GM18517 (cell line): Measurements from ENCODE around the gene CD24.
"Not testable (repeated sequence)": the region's sequence is repeated elsewhere in the genome, so short reads cannot be mapped to it uniquely, and the experiment has no call there.

ENCODE experiments used
- ATAC-seq: cut with Tn5 transposase; IDR thresholded peaks from one replicate; pipeline ENCODE4 v1.9.1; 2021; ENCODE audit warnings: mild to moderate bottlenecking, moderate library complexity; ENCODE audit not compliant: unreplicated experiment

Gene CD24, protein sequence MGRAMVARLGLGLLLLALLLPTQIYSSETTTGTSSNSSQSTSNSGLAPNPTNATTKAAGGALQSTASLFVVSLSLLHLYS

DNA sequence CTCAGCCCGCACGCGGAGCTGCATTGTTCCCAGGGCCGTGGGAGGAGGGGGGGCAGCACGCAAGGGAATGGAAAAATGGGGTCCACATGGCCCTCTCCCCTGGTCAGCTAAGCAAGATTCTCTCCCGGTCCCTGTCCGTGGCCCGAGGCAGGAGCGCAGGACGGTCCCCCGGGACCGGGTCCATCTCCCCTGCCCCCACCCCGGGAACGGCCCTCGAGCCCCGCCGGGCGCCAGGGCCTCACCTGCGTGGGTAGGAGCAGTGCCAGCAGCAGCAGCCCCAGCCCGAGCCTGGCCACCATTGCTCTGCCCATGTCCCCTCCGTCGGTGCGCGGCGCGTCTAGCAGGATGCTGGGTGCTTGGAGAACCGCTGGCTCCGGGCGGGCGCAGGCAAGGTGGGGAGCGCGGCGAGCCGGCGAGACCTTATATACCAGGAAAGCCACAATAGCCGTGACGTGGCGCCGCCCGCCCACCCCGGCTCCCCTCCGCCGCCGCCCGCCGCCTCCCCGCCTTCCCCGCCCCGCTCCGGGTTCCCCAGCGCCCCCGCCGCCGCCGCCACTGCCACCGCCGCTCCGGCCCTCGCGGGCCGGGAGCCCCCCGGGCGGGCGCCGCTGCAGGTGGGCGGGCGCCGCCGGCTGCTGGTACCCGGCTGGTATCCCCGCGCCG, at the start of gene CD24:
TSS of gene CD24 (minus strand) at position 394 of the 663 bp plus-strand sequence. CDS start at position 311, 83 bp downstream.
- ATAC-seq, result no peak

DNA sequence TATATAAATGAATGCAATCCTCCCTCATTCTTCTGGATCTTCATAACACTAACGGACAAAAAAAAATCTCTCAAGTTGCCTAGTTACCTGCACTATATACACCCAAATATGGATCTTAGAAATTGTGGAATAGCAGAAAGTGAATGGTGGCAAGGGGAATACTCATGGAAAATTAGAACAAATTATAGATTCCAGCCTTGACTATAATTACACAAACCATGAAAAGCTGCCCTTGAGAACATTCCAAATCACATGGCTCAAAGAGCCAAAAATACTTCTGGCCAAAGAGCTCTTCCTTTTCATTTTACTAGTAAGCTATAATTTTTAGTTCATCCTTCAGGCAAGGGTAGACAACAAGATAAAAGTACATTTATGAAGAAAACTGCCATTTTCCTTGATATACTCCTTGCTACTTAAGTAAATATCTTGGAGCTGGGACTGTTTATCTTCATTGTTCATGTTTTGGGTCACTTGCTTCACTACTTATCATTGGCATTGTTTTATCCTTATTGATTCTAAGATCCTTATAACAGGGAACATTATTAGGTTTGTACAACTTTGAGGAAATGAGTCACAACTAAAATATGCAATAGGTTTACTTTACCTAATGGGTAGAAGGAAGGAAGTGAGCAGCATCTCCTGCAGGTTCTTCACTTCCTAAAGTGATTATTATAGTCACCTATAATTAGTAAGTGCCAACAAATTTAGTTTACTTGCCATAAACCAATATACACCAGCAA, 47.1 kb upstream of the CD24 start:
- no peak for ATAC-seq

DNA sequence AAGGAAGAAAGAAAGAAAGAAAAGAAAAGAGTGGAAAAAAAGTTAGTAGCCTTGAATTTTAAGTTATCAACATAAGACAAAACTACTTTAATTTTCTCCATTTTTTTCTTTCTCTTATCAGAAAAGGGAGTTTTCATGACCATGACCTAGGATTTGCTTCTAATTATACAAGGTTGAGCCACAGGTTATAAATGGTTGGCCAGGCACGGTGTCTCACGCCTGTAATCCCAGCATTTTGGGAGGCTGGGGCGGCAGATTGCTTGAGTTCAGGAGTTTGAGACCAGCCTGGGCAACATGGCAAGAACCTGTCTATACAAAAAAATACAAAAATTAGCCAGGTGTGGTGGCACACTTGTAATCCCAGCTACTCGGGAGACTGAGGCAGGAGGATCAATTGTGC, 45.7 kb upstream of the CD24 start:
- no peak for ATAC-seq

DNA sequence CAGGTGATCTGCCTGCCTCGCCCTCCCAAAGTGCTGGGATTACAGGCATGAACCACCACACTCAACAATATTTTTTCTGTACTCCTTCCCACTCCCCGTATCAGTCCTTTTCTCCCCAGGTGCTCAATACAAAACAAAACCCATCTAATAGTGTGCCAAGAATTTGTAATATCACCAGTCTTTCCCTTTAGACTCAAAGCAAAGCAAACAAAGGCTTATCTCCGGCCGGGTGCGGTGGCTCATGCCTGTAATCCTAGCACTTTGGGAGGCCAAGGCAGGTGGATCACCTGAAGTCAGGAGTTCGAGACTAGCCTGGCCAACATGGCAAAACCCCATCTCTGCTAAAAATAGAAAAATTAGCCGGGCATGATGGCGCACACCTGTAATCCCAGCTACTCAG, 45.1 kb upstream of the CD24 start:
- ATAC-seq, result not testable (repeated sequence)

DNA sequence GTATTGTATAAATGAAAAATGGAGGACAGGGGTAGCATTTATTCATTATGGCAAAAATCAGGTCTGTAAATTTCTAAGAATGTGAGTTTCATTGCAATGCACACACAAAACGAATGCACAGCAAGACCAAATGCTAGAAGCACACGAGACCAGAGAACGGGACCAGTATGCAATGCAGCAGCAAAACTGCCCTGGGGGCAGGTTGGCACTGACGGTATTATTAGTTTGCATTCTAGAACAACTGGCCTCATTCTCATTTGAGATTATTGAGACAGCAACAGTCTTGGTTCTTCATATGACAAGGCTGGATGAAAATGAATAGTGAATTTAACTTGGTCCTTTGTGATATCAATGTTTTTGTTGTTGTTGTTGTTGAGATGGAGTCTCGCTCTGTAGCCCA, 44.5 kb upstream of the CD24 start:
- no peak for ATAC-seq

DNA sequence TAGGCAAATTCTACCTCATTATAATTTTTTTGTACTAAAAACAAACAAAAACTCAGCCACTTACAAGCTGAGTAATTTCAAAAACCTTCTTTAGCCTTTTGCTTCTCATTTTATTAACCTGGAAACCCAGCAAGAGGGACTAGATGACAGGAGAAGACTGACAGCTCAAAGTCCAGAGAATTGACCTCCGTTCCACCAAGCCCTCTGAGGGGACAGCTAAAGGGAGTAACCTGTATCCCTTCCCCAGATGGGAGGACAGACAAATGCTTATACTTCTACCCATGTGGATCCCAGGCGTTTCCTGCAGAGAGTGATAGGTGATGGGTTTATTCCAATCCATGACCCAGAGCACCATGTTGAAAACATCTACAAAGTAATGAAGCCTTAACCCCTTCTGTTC, 35.0 kb upstream of the CD24 start:
- ATAC-seq, result no peak

DNA sequence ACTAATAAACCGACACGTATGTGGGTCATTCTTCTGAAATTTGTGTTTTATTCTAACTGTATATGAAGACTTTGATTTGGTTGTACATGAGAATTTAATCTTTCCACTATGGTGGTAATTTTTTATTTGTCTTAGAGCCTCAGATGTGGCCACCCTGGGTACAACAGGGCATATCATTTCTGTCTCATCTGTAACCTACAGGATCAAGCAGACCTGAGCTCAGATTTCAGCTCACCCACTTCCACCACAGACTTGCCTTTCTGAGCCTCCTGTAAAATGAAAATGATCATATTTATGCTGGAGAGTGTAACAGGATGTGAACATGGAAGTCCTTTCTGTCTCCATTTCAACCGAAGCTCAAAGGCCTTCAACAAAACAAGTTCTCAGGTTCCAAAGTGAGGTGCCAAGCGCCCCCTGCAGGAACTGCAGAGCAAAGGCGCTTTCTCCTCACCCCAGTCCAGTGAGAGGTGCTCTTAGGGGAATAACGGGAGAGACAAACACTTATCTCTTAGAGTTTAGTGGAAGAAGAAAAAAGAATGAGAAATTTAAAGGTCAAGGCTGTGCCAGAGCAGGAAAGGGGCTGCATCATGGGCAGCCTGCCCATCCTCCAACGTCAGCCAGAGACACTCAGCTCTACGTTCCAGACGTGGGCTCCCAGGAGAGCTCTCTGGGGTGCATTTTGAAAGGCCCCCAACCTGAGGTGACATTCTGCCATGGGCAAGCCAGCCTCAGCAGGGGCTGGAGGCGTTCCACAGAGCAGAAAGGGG, 23.0 kb upstream of the CD24 start:
- no peak for ATAC-seq

DNA sequence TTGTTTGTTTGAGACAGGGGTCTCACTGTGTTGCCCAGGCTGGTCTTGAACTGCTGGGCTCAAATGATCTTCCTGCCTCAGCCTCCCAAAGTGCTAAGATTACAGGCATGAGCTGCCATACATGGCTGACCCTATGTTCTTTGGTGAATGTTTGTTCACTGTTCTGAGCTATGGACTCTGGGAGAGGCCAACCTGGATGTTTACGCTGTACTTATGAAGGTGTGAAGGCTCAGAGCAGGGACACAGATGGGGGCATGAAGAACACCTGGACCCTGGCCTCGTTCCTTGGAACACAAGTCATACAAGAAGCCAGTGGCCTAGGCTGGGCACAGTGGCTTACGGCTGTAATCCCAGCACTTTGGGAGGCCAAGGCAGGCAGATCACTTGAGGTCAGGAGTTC, 21.1 kb upstream of the CD24 start:
- ATAC-seq, result no peak

DNA sequence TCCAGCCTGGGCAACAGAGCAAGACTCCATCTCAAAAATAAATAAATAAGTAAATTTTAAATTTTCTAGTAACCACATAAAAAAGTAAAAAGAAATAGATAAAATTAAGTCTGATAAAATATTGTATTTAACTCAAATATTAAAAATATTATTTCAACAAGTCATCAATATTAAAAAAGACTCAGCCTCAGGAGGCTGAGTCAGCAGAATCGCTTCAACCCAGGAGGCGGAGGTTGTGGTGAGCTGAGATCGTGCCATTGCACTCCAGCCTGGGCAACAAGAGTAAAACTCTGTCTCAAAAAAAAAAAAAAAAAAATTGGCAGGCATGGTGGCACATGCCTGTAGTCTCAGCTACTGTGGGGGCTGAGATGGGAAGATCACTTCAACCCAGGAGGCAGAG, 15.2 kb upstream of the CD24 start:
- not testable (repeated sequence) for ATAC-seq

DNA sequence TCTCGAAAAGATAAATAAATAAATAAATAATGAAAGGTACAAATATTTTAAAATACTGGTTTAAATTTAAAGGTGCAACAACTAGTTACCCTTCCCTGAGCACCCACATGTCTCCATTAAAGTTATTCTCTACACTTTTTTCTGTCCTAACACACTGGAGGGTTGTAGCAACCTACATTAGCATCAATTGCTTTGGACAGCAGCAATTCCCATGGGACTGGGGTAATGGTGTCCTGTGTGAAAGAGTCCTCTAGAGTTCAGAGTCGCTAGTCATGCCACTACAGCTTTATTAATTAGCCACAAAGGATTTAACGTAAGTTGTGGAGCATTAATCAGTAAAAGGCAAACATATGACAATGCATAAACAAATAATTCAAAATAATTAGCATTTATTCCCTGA, 14.1 kb upstream of the CD24 start:
- no peak for ATAC-seq

DNA sequence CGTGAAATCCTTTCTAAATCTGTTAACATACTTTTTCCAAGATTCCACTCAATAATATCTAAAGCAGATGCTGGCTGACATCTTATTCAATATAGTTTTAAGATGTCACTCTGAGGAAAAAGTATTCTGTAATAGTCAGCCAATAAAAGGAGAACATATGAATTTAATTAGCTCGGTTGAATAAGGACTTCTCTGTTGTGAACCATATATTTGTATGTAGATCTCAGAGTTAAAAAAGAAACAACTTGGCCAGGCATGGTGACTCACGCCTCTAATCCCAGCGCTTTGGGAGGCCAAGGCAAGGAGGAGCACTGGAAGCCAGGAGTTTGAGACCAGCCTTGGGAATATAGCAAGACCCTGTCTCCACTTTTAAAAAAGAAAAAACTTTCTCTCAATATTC, 7.4 kb upstream of the CD24 start:
- ATAC-seq, result no peak

DNA sequence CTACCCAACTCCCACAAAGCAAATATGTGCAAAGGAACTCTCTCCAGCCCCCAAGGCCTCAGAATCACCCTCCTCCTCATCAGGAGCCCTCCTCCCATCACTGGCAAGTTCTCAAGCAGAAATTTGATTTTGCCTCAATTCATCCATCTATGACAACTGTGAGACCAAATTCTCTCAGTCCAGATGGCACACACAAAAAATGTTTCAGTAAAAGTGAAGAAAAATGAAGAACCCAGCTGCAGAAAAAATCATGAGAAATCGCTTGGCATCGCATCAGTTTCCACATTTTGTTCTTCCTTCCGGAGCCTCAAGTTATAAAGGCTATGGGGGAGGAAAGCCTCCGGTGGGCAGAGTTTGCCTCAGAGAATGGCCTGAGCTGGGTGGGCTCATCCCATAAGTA, 6.4 kb upstream of the CD24 start:
- no peak for ATAC-seq

DNA sequence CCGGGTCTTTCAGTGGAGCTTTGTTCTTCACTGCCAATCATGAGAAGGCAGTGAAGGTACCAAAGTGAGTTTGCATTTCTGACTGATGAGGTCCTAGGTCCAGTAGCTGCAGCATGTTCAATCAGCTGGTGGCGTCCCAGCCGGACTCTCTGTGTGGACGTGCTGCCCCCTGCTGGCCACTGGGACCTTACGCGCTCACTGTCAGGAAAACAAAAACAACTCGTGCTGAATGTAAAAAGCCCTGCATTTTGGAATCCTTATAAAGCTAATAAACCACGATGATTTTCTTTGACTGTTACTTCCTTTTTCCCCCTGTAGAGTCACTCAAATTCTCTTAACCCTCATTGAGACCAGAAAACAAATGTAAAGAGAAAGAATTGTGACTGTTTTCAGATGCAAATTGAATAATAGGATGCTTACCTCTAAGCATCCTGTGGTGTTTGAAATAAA, 4.9 kb upstream of the CD24 start:
- ATAC-seq, result no peak

DNA sequence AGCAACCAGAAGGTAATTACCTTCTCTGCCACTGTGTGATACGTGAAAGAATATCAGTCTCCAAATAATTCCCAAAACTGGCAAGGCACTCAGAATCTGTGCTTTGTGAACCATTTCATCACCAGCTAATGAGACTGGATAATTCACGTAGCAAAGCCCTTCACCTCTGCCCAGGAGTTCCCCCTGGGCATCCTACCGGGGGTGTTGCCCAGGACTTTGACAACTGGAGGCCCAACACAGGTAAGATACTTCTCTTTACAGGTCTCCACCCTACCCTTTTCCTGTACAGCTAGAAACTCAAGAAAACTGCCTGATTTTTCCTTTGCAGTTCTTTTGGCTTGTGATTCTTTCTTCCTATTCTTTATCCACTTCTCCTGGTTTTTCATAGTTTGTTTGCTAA, 2.7 kb upstream of the CD24 start:
- no peak for ATAC-seq

DNA sequence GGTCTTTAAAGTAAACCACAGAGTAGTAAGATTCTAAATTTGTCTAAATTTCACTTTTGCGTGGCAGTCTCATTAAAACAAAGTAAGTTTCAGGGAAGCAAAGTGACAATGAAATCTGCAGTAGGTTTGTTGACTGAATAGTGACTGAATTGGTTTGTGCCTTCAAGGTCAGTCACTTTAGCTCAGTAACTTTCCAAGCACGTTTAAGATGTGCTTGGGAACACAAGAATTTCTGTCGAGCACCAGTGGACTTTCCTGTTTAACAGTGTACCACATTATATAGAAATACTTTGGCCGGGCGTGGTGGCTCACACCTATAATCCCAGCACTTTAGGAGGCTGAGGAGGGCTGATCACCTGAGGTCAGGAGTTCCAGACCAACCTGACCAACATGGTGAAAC, 1.7 kb upstream of the CD24 start:
- ATAC-seq, result no peak

DNA sequence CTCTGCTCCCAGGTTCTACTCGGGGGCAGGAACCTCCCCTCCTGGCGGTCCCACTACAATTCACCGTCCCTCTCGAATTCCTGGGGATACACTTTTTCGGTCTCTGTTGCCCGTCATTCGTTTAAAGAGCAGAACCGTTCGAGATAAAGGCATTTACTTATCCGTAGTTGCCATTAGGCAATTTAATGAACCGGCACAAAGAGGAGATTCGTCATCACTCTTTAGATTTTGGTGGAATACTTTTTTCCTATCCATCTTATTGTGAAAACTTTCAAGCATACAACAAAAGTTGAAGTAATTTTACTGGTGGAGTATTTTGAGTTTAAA, 1.2 kb upstream of the CD24 start:
- no peak for ATAC-seq

DNA sequence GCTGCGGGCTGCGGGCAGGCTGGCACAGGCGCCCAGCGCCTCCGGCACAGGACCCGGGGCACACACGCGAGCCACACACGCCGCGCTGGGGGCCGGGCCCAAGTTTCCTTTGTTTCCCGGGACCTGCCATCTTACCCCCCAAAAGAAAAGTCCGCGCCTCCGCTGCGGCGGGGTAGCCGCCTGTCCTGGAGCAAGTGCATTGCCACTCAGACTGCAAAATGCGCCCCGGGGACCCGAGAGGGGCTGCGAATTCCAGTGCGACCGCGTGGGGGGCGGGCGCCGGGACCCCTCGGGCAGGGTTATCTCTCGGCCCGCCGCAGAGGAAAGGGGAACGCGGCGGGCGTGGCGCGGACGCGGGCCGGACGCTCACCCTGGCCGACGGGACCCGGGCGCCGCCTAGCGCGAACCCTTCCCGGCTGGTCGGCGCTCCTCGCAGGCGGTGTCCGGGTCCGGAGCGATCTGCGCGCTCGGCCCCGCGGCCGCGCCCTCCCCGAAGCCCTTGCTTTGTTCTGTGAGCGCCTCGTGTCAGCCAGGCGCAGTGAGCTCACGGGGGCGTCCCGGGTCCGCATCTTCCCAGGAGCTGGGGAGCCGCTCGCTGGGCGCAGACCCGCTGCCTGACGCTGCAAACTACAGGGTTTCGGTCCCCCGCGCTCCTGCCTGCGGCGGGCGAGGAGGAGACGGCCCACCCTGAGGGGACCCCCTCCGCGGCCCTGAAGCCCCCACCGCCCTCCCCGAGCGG, 639 bp upstream of the CD24 start:
- no peak for ATAC-seq

DNA sequence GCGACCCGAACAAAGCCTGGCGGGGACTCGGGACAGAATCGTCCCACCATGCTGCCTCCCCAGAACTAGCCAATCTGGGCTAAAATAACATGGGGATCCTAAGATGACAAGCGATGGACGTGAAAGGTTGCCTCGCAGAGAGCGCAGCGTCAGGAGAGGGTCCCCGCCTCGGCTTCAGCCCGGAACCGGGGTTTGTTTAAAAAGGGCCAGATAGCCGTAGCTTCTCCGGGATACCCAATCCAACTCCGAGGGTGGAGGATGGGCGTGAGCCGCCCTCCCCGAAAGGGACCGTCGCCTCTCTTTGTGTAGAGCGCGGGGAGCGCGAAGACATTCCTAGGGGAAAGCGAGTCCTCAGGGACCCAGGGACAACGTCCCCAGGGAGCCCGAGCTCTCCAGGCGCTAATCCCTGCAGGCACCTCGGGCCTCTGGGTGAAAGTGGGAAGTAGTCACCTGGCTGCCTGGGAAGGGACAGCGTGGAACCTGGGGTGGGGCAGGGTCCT, 643 bp downstream of the CD24 start:
- ATAC-seq, result no peak

DNA sequence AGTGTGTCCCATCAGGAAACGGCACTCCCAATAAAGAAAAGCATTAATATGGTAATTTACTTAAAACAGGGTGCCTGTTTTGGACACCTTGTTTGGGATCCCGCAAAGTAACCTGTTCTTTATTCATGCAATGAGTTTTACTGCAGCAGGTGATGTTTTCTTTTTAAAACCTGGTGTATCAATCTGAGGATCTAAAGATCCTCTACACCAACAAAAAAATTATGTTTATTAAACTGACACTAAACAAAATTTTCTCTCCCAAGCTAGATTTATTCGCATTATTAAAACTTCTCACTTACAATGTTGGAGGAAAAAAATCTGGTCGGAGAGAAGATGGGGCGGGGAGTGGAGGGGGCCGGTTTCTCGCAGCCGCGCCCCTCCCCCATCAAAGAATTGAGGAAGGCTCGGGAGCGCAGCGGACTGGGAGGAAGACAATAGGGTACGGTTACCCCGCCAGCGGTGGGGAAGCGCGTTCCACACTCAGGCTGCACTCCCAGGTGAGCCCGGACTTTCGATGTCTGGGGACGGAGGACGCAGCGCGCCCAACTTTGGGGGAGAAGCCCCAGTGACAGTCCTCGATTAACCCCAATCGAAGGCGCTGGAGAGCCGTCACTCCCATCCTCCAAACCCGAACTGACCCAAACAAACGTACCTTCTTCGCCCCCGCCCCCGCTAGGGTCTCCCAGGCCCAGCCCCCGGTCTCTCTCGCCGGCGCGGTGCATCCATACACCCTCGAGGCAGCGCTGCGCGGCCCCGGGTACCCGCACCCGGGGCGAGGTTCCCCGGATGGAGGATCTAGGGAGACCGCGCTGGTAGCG, 1.3 kb downstream of the CD24 start:
- no peak for ATAC-seq

DNA sequence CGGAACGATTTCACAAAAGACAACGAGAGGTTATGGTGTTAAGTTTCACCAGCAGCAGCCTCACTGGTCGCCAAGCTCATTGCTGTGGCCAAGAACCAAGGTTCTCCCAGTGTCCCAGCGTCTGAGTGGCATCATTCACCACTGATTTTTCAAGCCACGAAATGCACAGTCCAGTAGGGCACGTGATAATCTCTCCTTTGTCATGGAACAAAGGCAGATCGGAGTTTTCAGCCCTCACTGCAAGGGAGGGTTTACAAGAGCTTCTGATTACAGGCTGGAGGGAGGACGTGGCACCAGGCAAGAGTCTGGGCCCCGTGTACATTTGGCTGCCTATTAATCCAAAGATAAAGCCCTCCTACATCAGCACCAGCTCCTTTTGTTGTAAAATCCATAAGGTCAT, 2.0 kb downstream of the CD24 start:
- no peak for ATAC-seq
